Brain microvascular endothelial cell (primary cell): ENCODE data around the gene TBC1D21.

Experiments used
- DNase-seq: peaks from one replicate; pipeline ENCODE4 v3.0.0-alpha.2; 2020
- H3K27ac ChIP-seq: fragments of 250-450 bp; sonication (Bioruptor Pico); 2 replicates; pipeline ENCODE4 v1.5.1; 2020; ENCODE audit warnings: mild to moderate bottlenecking, moderate library complexity
- H3K27me3 ChIP-seq: fragments of 250-450 bp; sonication (Bioruptor Pico); replicated peaks from 2 replicates; pipeline ENCODE4 v1.5.1; 2020; ENCODE audit warnings: mild to moderate bottlenecking
- H3K36me3 ChIP-seq: fragments of 250-450 bp; sonication (Bioruptor Pico); replicated peaks from 2 replicates; pipeline ENCODE4 v1.5.1; 2020; ENCODE audit warnings: mild to moderate bottlenecking
- H3K4me3 ChIP-seq: 2 replicates; pipeline ENCODE4 v1.5.1; 2011; ENCODE audit warnings: low read depth, mild to moderate bottlenecking, control low read depth, low read length, moderate library complexity
- in situ Hi-C: cut with HindIII; loops from 2 replicates; pipeline ENCODE4 v1.10.0; 2017; ENCODE audit warnings: low sequenced_read_pairs, low pct_ligation_motif_present
- TF ChIP-seq, protein P1 (sequence below): IDR thresholded peaks from 2 replicates; pipeline ENCODE4 v1.5.1; 2011; ENCODE audit warnings: low read depth, mild to moderate bottlenecking, moderate library complexity, low read length, control low read depth, inconsistent platforms; ENCODE audit errors: missing control alignments

The TBC1D21 gene

DNA sequence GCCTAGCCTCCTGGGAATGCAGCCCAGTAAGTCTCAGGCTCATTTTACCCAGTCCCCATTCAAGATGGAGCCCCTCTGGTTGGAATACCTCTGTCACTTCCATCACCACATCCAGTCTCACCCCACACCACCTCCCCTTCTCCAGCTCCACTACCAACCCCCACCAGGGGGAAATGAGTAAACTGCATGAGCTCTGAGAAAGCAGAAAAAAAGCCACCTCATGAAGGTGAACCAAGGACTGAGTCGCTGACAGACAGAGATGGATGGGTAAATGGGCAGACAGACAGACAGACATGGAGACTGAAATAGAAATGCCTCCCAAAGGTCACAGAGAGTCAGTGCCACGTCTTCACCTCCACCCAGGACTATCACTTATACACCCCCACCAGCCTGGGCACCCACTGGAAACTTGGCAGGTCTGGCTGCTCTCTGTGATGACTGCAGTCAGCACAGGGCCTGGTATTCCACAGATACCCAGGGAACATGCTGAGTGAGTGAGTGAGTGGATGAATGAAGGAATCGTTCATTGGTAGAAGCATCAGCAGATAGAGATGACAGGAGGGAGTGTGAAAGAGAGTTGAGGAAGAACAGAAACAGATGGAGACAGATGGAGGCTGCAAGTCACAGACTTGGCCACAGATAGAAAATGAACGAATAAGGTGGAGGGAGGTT, 48.0 kb downstream of the TBC1D21 start:
- H3K36me3 ChIP-seq: peaks cover 2% of the 10 kb centered on the region
- in situ Hi-C loops: no loop called here
- H3K4me3 ChIP-seq: no peak overlapping the region
- H3K27ac ChIP-seq: no peak overlapping the region
- DNase-seq: no peak
- TF ChIP-seq, protein P1, sequence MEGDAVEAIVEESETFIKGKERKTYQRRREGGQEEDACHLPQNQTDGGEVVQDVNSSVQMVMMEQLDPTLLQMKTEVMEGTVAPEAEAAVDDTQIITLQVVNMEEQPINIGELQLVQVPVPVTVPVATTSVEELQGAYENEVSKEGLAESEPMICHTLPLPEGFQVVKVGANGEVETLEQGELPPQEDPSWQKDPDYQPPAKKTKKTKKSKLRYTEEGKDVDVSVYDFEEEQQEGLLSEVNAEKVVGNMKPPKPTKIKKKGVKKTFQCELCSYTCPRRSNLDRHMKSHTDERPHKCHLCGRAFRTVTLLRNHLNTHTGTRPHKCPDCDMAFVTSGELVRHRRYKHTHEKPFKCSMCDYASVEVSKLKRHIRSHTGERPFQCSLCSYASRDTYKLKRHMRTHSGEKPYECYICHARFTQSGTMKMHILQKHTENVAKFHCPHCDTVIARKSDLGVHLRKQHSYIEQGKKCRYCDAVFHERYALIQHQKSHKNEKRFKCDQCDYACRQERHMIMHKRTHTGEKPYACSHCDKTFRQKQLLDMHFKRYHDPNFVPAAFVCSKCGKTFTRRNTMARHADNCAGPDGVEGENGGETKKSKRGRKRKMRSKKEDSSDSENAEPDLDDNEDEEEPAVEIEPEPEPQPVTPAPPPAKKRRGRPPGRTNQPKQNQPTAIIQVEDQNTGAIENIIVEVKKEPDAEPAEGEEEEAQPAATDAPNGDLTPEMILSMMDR: no peak
- no peaks in the 10 kb centered on the region for H3K27me3 ChIP-seq

GRCh38 chr15:73922186-73923151, 49.1 kb downstream of the TBC1D21 start:
- Histone ChIP-seq H3K4me3 (no peak overlapping the region), H3K27ac (peak overlapping the region; percentile 68), H3K27me3 (no peaks in the 10 kb centered on the region), H3K36me3 (peaks cover 2% of the 10 kb centered on the region)
- TF ChIP-seq, protein P1: no peak
- in situ Hi-C loops: no loop called here
- DNase-seq: peak; percentile 53

GRCh38 chr15:73923156-73923487, 49.8 kb downstream of the TBC1D21 start:
- in situ Hi-C loops: no loop called here
- H3K36me3 ChIP-seq: peaks cover 2% of the 10 kb centered on the region
- TF ChIP-seq, protein P1: no peak
- H3K27ac ChIP-seq: peak overlapping the region; percentile 68
- no peak for DNase-seq
- H3K4me3 ChIP-seq: no peak overlapping the region
- H3K27me3 ChIP-seq: no peaks in the 10 kb centered on the region

DNA sequence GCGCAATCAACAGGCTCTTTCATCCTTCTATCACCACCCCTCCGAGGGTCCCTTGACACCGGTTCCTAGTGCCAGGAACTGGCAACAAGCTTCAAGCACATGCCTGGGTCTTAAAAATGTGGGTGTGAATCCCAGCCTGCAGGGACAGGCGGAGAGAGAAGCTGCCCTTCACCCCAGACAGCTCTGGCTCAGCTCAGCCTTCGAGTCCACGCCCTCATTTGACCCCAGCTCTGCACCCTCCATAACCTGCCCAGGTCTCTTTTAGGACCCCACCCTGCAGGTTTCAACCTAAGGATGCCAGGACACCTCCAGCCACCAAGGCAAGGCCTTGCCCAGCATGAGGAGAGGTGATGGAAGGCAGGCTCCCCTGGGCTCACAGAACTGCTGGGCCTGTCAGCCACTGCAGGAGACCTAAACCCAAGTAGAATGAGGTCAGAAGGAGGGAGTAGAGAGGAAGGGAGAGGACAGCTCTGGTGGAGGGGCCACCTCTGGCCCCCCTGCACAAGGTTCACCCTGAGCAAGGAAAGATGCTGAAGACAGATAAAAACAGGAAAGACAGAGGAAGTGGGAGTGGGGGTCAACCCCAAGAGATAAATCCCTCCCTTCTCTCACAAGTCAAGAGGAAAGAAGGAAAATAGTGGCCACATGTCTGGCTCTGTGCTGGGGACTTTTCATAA, 50.3 kb downstream of the TBC1D21 start:
- in situ Hi-C loops: no loop called here
- TF ChIP-seq, protein P1: no peak
- H3K27me3 ChIP-seq: no peaks in the 10 kb centered on the region
- peaks cover 2% of the 10 kb centered on the region for H3K36me3 ChIP-seq
- no peak overlapping the region for H3K4me3 ChIP-seq
- no peak for DNase-seq
- H3K27ac ChIP-seq: peak overlapping the region; percentile 68

DNA sequence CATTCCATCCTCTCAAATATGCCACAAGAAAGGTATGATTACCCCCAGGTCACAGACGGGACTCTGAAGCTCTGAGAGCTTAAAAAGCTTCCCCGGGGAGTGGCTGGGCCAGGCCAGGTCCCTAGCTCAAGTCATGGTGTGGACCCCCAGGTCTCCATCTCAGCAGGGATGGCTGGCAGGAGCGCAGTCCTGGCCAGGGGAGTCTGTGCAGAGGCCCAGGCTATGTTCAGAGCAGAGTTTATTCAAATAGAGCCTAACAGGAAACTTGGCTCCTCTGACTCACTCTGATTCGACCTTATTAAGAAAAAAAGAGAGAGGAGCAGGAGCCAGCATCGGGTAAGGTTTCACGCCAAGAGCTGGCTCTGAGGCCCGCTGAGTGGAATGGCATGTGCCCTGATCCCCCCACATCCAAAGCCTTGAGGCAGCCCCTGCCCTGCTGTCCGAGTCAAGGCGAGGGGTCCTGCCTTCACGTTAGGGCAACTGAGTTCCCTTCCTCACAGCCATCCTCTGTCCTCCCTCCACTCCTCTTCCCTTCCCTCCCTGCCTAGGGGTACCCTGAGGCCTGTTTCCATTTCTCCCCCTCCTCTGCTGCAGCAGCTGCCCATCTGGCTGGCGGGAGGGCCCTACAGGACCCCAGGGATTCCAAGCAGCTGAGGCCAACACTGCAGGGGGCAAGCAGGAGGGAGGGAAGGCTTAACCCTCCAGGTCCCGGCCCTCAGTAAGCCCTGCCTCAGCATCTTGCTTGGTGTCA, 51.0 kb downstream of the TBC1D21 start:
- H3K27ac ChIP-seq: peak overlapping the region; percentile 68

More for the DNA sequence above, 51.0 kb downstream of the TBC1D21 start:
- DNase-seq: peak; percentile 62
- Histone ChIP-seq H3K36me3 (peaks cover 2% of the 10 kb centered on the region), H3K4me3 (no peak overlapping the region), H3K27me3 (no peaks in the 10 kb centered on the region)
- in situ Hi-C loops: no loop called here
- TF ChIP-seq, protein P1: no peak
